Neural cell (in vitro differentiated cells): ENCODE data around the gene STX1B. TPM values are rescaled to one million over a fixed set of nuclear protein-coding genes. Genes with fewer than 3 reads are reported as not detected.

Experiments used
- H2AFZ ChIP-seq: fragments of 200-600, 300-800 bp; sonication (generic), shearing (Covaris generic); 2 replicates; pipeline ENCODE4 v1.6.0; 2014; ENCODE audit warnings: low read depth, mild to moderate bottlenecking, antibody characterized with exemption, low read length, moderate library complexity
- H3F3A ChIP-seq: fragments of 200-600 bp; shearing (Covaris generic); 2 replicates; pipeline ENCODE4 v1.6.1; 2016; ENCODE audit warnings: mild to moderate bottlenecking, moderate library complexity, mixed read lengths, antibody characterized with exemption, low read length; ENCODE audit not compliant: insufficient read depth, poor library complexity, severe bottlenecking
- H3K27ac ChIP-seq: fragments of 200-600, 300-800 bp; sonication (generic), shearing (Covaris generic); 2 replicates; pipeline ENCODE4 v1.5.1; 2014; ENCODE audit warnings: mild to moderate bottlenecking, low read length, moderate library complexity
- H3K27me3 ChIP-seq: fragments of 300-800, 200-600 bp; sonication (generic), shearing (Covaris generic); 2 replicates; pipeline ENCODE4 v1.6.0; 2014; ENCODE audit warnings: mild to moderate bottlenecking, low read depth, low read length, moderate library complexity; ENCODE audit not compliant: insufficient read depth
- H3K36me3 ChIP-seq: fragments of 300-800, 200-600 bp; sonication (generic), shearing (Covaris generic); 2 replicates; pipeline ENCODE4 v1.5.1; 2014; ENCODE audit warnings: mild to moderate bottlenecking, antibody characterized with exemption, low read length, moderate library complexity; ENCODE audit not compliant: insufficient read depth
- H3K4me2 ChIP-seq: fragments of 300-800, 200-600 bp; sonication (generic), shearing (Covaris generic); 2 replicates; pipeline ENCODE4 v1.6.0; 2014; ENCODE audit warnings: mild to moderate bottlenecking, low read length
- H3K4me3 ChIP-seq: fragments of 300-800, 200-600 bp; sonication (generic), shearing (Covaris generic); 2 replicates; pipeline ENCODE4 v1.5.1; 2014; ENCODE audit warnings: mild to moderate bottlenecking, low read length, moderate library complexity
- H3K79me2 ChIP-seq: fragments of 200-600 bp; shearing (Covaris generic); replicated peaks from 2 replicates; pipeline ENCODE4 v1.6.0; 2014; ENCODE audit warnings: mild to moderate bottlenecking, low read length, moderate library complexity; ENCODE audit not compliant: insufficient read depth
- H3K9ac ChIP-seq: fragments of 300-800, 200-600 bp; sonication (generic), shearing (Covaris generic); 2 replicates; pipeline ENCODE4 v1.6.1; 2016; ENCODE audit warnings: mild to moderate bottlenecking, low read length, mixed read lengths
- H3K9me2 ChIP-seq: fragments of 200-600 bp; shearing (Covaris generic); 2 replicates; pipeline ENCODE4 v1.6.1; 2016; ENCODE audit warnings: mild to moderate bottlenecking, low read length, mixed read lengths; ENCODE audit not compliant: insufficient read depth
- H3K9me3 ChIP-seq: fragments of 200-600, 300-800 bp; sonication (generic), shearing (Covaris generic); 2 replicates; pipeline ENCODE4 v1.6.1; 2016; ENCODE audit warnings: mild to moderate bottlenecking, mixed run types, low read length, moderate library complexity, mixed read lengths
- H4K20me1 ChIP-seq: fragments of 200-600 bp; shearing (Covaris generic); 2 replicates; pipeline ENCODE4 v1.6.1; 2016; ENCODE audit warnings: mild to moderate bottlenecking, mixed run types; ENCODE audit not compliant: insufficient read depth
- CTCF ChIP-seq: fragments of 450-650 bp; IDR thresholded peaks from 2 replicates; pipeline ENCODE4 v1.5.1; 2014; ENCODE audit warnings: antibody characterized with exemption, mild to moderate bottlenecking, moderate library complexity; ENCODE audit not compliant: poor library complexity, severe bottlenecking
- EP300 ChIP-seq: fragments of 450-650 bp; conservative IDR thresholded peaks from 2 replicates; pipeline ENCODE4 v1.6.1; 2014; ENCODE audit warnings: antibody characterized with exemption, mild to moderate bottlenecking, moderate library complexity; ENCODE audit not compliant: poor library complexity, severe bottlenecking
- EZH2 ChIP-seq: fragments of 200-600, 300-800 bp; shearing (Covaris generic), sonication (generic); IDR thresholded peaks from 2 replicates; pipeline ENCODE4 v1.6.1; 2014; ENCODE audit warnings: antibody characterized with exemption, low read length, borderline replicate concordance, mild to moderate bottlenecking; ENCODE audit not compliant: insufficient read depth, poor library complexity, severe bottlenecking
- MXI1 ChIP-seq: fragments of 450-650 bp; conservative IDR thresholded peaks from 2 replicates; pipeline ENCODE4 v1.6.1; 2014; ENCODE audit warnings: antibody characterized with exemption, mild to moderate bottlenecking; ENCODE audit not compliant: poor library complexity, severe bottlenecking
- POLR2AphosphoS5 ChIP-seq: IDR thresholded peaks from 2 replicates; pipeline ENCODE4 v1.6.1; 2012
- RAD21 ChIP-seq: fragments of 450-650 bp; conservative IDR thresholded peaks from 2 replicates; pipeline ENCODE4 v1.6.1; 2014; ENCODE audit warnings: antibody characterized with exemption, mild to moderate bottlenecking, moderate library complexity
- SMC3 ChIP-seq: fragments of 450-650 bp; conservative IDR thresholded peaks from 2 replicates; pipeline ENCODE4 v1.6.1; 2014; ENCODE audit warnings: antibody characterized with exemption, mild to moderate bottlenecking, moderate library complexity; ENCODE audit not compliant: poor library complexity
- TAF1 ChIP-seq: IDR thresholded peaks from 2 replicates; pipeline ENCODE4 v1.6.1; 2012; ENCODE audit warnings: low read depth
- polyA plus RNA-seq: library from polyadenylated mRNA; depleted of rRNA; stranded (reverse); fragments of >200 nt; gene quantifications from 2 replicates; pipeline ENCODE4 v1.2.3, GENCODE V29; 2014
- TF ChIP-seq, protein P1 (sequence below): IDR thresholded peaks from 2 replicates; pipeline ENCODE4 v1.6.1; 2012; ENCODE audit warnings: borderline replicate concordance

STX1B gene
- polyA plus RNA-seq, 1 donor from 2014 or later: 4.5 TPM

DNA sequence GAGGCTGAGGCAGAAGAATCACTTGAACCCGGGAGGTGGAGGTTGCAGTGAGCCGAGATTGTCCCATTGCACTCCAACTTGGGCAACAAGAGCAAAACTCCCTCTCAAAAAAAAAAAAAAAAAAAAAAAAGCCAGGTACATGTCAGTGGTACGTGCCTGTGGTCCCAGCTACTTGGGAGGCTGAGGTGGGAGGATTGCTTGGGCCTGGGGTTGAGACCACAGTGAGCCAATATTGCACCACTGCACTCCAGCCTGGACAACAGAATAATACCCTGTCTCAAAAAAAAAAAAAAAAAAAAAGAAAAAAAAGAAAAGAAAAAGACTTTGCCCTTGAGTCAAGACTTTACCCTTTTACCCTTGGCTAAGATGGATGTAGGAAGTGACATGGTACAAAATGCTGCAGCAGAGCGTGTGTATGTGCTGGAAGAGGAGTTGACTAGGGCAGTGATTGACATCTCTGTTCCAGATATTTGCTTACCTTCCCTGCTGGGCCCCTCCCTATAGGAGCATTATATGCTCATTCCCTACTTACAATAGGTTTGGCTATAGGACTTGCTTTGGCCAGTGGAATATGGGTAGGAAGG lies 33.6 kb upstream of the STX1B start:
- no peaks in the 10 kb centered on the region for H3K36me3 ChIP-seq
- H3K9me3 ChIP-seq: no peaks in the 10 kb centered on the region
- H2AFZ ChIP-seq: no peak overlapping the region
- no peak overlapping the region for H3K27ac ChIP-seq
- H3K9ac ChIP-seq: no peak overlapping the region
- H3K79me2 ChIP-seq: no peaks in the 10 kb centered on the region
- TF ChIP-seq EZH2: no peak
- TF ChIP-seq POLR2AphosphoS5: no peak
- TF ChIP-seq CTCF: no peak
- TF ChIP-seq MXI1: no peak
- TF ChIP-seq RAD21: no peak
- no peak for TF ChIP-seq EP300
- no peak for TF ChIP-seq TAF1
- no peak for TF ChIP-seq SMC3
- TF ChIP-seq, protein P1, sequence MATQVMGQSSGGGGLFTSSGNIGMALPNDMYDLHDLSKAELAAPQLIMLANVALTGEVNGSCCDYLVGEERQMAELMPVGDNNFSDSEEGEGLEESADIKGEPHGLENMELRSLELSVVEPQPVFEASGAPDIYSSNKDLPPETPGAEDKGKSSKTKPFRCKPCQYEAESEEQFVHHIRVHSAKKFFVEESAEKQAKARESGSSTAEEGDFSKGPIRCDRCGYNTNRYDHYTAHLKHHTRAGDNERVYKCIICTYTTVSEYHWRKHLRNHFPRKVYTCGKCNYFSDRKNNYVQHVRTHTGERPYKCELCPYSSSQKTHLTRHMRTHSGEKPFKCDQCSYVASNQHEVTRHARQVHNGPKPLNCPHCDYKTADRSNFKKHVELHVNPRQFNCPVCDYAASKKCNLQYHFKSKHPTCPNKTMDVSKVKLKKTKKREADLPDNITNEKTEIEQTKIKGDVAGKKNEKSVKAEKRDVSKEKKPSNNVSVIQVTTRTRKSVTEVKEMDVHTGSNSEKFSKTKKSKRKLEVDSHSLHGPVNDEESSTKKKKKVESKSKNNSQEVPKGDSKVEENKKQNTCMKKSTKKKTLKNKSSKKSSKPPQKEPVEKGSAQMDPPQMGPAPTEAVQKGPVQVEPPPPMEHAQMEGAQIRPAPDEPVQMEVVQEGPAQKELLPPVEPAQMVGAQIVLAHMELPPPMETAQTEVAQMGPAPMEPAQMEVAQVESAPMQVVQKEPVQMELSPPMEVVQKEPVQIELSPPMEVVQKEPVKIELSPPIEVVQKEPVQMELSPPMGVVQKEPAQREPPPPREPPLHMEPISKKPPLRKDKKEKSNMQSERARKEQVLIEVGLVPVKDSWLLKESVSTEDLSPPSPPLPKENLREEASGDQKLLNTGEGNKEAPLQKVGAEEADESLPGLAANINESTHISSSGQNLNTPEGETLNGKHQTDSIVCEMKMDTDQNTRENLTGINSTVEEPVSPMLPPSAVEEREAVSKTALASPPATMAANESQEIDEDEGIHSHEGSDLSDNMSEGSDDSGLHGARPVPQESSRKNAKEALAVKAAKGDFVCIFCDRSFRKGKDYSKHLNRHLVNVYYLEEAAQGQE: no peak
- no peaks in the 10 kb centered on the region for H3K9me2 ChIP-seq
- H3K4me2 ChIP-seq: no peak overlapping the region
- no peak overlapping the region for H3K4me3 ChIP-seq
- no peaks in the 10 kb centered on the region for H3F3A ChIP-seq
- no peaks in the 10 kb centered on the region for H4K20me1 ChIP-seq
- no peaks in the 10 kb centered on the region for H3K27me3 ChIP-seq

DNA sequence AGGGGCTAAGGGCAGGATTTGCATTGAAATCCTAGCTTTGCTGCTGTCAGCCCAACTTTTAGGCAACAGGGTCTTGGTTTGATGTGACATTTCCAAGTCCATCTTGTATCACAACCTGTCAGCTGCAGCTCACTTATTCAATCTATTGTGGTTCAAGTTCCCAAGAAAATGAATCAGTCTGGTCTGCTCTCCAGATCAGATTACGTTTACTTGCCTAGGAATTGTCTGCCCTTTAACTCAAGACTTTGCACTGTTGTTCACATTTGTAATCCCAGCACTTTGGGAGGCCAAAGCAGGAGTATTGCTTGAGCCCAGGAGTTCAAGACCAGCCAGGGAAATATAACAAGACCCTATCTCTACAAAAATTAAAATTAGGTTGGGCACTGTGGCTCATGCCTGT lies 32.9 kb upstream of the STX1B start:
- Histone ChIP-seq H3K9me3 (no peaks in the 10 kb centered on the region), H2AFZ (no peak overlapping the region), H3K4me2 (no peak overlapping the region), H3K79me2 (no peaks in the 10 kb centered on the region), H4K20me1 (no peaks in the 10 kb centered on the region), H3K36me3 (no peaks in the 10 kb centered on the region), H3K9ac (no peak overlapping the region), H3F3A (no peaks in the 10 kb centered on the region), H3K27ac (no peak overlapping the region), H3K27me3 (no peaks in the 10 kb centered on the region), H3K4me3 (no peak overlapping the region), H3K9me2 (no peaks in the 10 kb centered on the region)
- TF ChIP-seq RAD21 (no peak), SMC3 (no peak), EP300 (no peak), EZH2 (no peak), MXI1 (no peak), CTCF (no peak), TAF1 (no peak), POLR2AphosphoS5 (no peak)
- TF ChIP-seq, protein P1: no peak
